ENCODE results near the gene TCEAL4.

- no peak for TF ChIP-seq CTCF (IDR thresholded peaks at IDR 0.05)
- no peak for TF ChIP-seq POLR2A (IDR thresholded peaks at IDR 0.05)
- no peak for TF ChIP-seq POLR2AphosphoS5 (IDR thresholded peaks at IDR 0.05)
Observed at GRCh38 chrX:103537871-103538387, 47.4 kb upstream of the TCEAL4 start.
